ENCODE results near the gene EIF4G3. TPM values are rescaled to one million over a fixed set of nuclear protein-coding genes. Genes with fewer than 3 reads are reported as not detected.
"Not testable (repeated sequence)": the region's sequence is repeated elsewhere in the genome, so short reads cannot be mapped to it uniquely, and the experiment has no call there.

Gene EIF4G3
- total RNA-seq, 1 experiment from 2014 or later = 16.0 TPM

GRCh38 chr1:21099869-21100131 is 76.9 kb downstream of the EIF4G3 start:
- H3K9me3 ChIP-seq = peaks cover 3% of the 10 kb centered on the region; the same call in 1 of the 2 replicates
- peaks cover 26% of the 10 kb centered on the region for H3K36me3 ChIP-seq
- no peak for DNase-seq
- no peak overlapping the region for H3K4me3 ChIP-seq
- no peaks in the 10 kb centered on the region for H3K27me3 ChIP-seq

- Histone ChIP-seq H3K36me3 (peaks cover 21% of the 10 kb centered on the region), H3K9me3 (peaks cover 3% of the 10 kb centered on the region; the same call in 1 of the 2 replicates), H3K27me3 (no peaks in the 10 kb centered on the region), H3K4me3 (no peak overlapping the region)
- DNase-seq = no peak
Measured at GRCh38 chr1:21099034-21099868, 77.4 kb downstream of the EIF4G3 start.

GRCh38 chr1:21098186-21098915 is 78.3 kb downstream of the EIF4G3 start:
- H3K4me3 ChIP-seq = no peak overlapping the region
- no peaks in the 10 kb centered on the region for H3K27me3 ChIP-seq
- H3K36me3 ChIP-seq = peaks cover 19% of the 10 kb centered on the region
- peaks cover 5% of the 10 kb centered on the region for H3K9me3 ChIP-seq
- no peak for DNase-seq

GRCh38 chr1:21097729-21098128 is 79.0 kb downstream of the EIF4G3 start:
- DNase-seq = no peak

GRCh38 chr1:21095976-21096375 is 80.7 kb downstream of the EIF4G3 start:
- peaks cover 5% of the 10 kb centered on the region for H3K9me3 ChIP-seq
- DNase-seq = no peak

More at GRCh38 chr1:21097729-21098128, 79.0 kb downstream of the EIF4G3 start:
- H3K4me3 ChIP-seq = no peak overlapping the region
- H3K27me3 ChIP-seq = no peaks in the 10 kb centered on the region
- peaks cover 21% of the 10 kb centered on the region for H3K36me3 ChIP-seq
- peaks cover 5% of the 10 kb centered on the region for H3K9me3 ChIP-seq

GRCh38 chr1:21094282-21094681 is 82.4 kb downstream of the EIF4G3 start:
- not testable (repeated sequence) for H3K27me3 ChIP-seq, H3K4me3 ChIP-seq, DNase-seq, H3K9me3 ChIP-seq
- H3K36me3 ChIP-seq = peaks cover 15% of the 10 kb centered on the region

More at GRCh38 chr1:21095976-21096375, 80.7 kb downstream of the EIF4G3 start:
- H3K27me3 ChIP-seq = no peaks in the 10 kb centered on the region
- peaks cover 21% of the 10 kb centered on the region for H3K36me3 ChIP-seq
- H3K4me3 ChIP-seq = no peak overlapping the region

GRCh38 chr1:21093271-21093958 is 83.3 kb downstream of the EIF4G3 start:
- not testable (repeated sequence) for H3K27me3 ChIP-seq, DNase-seq, H3K4me3 ChIP-seq, H3K9me3 ChIP-seq, H3K36me3 ChIP-seq

- H3K9me3 ChIP-seq, H3K36me3 ChIP-seq, H3K4me3 ChIP-seq, DNase-seq, H3K27me3 ChIP-seq: not testable (repeated sequence)
Measured at GRCh38 chr1:21092545-21092944, 84.2 kb downstream of the EIF4G3 start.

- peak; percentile 89 for DNase-seq
- not testable (repeated sequence) for H3K36me3 ChIP-seq, H3K4me3 ChIP-seq, H3K9me3 ChIP-seq, H3K27me3 ChIP-seq
Measured at GRCh38 chr1:21091053-21091690, 85.5 kb downstream of the EIF4G3 start.

- Histone ChIP-seq H3K4me3 (no peak overlapping the region), H3K9me3 (peaks cover 2% of the 10 kb centered on the region; the same call in 1 of the 2 replicates), H3K27me3 (no peaks in the 10 kb centered on the region), H3K36me3 (peaks cover 3% of the 10 kb centered on the region; the same call in 1 of the 2 replicates)
- DNase-seq = no peak
Measured at GRCh38 chr1:21090463-21090862, 86.2 kb downstream of the EIF4G3 start.

- Histone ChIP-seq H3K27me3 (no peaks in the 10 kb centered on the region), H3K9me3 (peaks cover 2% of the 10 kb centered on the region; the same call in 1 of the 2 replicates), H3K4me3 (no peak overlapping the region), H3K36me3 (peaks cover 3% of the 10 kb centered on the region; the same call in 1 of the 2 replicates)
- no peak for DNase-seq
Measured at GRCh38 chr1:21089731-21090130, 87.0 kb downstream of the EIF4G3 start.

- Histone ChIP-seq H3K27me3 (no peaks in the 10 kb centered on the region), H3K9me3 (peaks cover 2% of the 10 kb centered on the region; the same call in 1 of the 2 replicates), H3K4me3 (no peak overlapping the region), H3K36me3 (peaks cover 3% of the 10 kb centered on the region; the same call in 1 of the 2 replicates)
- DNase-seq = no peak
Measured at GRCh38 chr1:21089299-21089698, 87.4 kb downstream of the EIF4G3 start.

- DNase-seq = no peak
- Histone ChIP-seq H3K27me3 (no peaks in the 10 kb centered on the region), H3K9me3 (no peaks in the 10 kb centered on the region), H3K4me3 (no peak overlapping the region), H3K36me3 (no peaks in the 10 kb centered on the region; the same call in none of the 2 replicates)
Measured at GRCh38 chr1:21084111-21084810, 92.4 kb downstream of the EIF4G3 start.

- Histone ChIP-seq H3K4me3 (no peak overlapping the region), H3K9me3 (no peaks in the 10 kb centered on the region)
- no peak for DNase-seq
Measured at GRCh38 chr1:21082073-21082472, 94.6 kb downstream of the EIF4G3 start.

GRCh38 chr1:21077085-21077484 is 99.6 kb downstream of the EIF4G3 start:
- no peaks in the 10 kb centered on the region for H3K27me3 ChIP-seq
- peaks cover 2% of the 10 kb centered on the region for H3K36me3 ChIP-seq
- peak; percentile 71 for DNase-seq
- H3K4me3 ChIP-seq = no peak overlapping the region
- no peaks in the 10 kb centered on the region for H3K9me3 ChIP-seq

More at GRCh38 chr1:21082073-21082472, 94.6 kb downstream of the EIF4G3 start:
- no peaks in the 10 kb centered on the region; the same call in none of the 2 replicates for H3K36me3 ChIP-seq
- H3K27me3 ChIP-seq = no peaks in the 10 kb centered on the region

GRCh38 chr1:21072721-21073120 is 104.0 kb downstream of the EIF4G3 start:
- DNase-seq = no peak
- Histone ChIP-seq H3K9me3 (no peaks in the 10 kb centered on the region), H3K27me3 (no peaks in the 10 kb centered on the region), H3K36me3 (peaks cover 2% of the 10 kb centered on the region; the same call in 1 of the 2 replicates), H3K4me3 (no peak overlapping the region)

All from MG63 (cell line).